Testis (tissue), 3 donors: Measurements from ENCODE around the gene SPATA32. TPM values are rescaled to one million over a fixed set of nuclear protein-coding genes. Genes with fewer than 3 reads are reported as not detected.

Source experiments
- DNase-seq: peaks from one replicate; pipeline ENCODE4 v3.0.0-alpha.2; 2019
- H3K27ac ChIP-seq, 2 donors: fragments of 200-600 bp; sonication (generic); one replicate each; pipeline ENCODE4 v1.5.1; 2019
- H3K27me3 ChIP-seq: fragments of 200-600 bp; sonication (generic); one replicate; pipeline ENCODE4 v1.5.1; 2019
- H3K36me3 ChIP-seq: fragments of 200-600 bp; sonication (generic); one replicate; pipeline ENCODE4 v1.5.1; 2017; ENCODE audit warnings: low read depth; ENCODE audit errors: missing control alignments
- H3K4me1 ChIP-seq: fragments of 200-600 bp; sonication (generic); one replicate; pipeline ENCODE4 v1.5.1; 2019
- H3K4me3 ChIP-seq, 2 donors: fragments of 200-600 bp; sonication (generic); one replicate each; pipeline ENCODE4 v1.5.1; 2017 to 2019
- H3K9me3 ChIP-seq: fragments of 200-600 bp; sonication (generic); one replicate; pipeline ENCODE4 v1.5.1; 2017
- POLR2A ChIP-seq: fragments of 450-650 bp; IDR thresholded peaks from one replicate; pipeline ENCODE4 v1.6.1; 2017; ENCODE audit warnings: antibody characterized with exemption, mild to moderate bottlenecking, moderate library complexity
- WGBS, 2 donors: methylation state at CpG; one replicate each; pipeline ENCODE4 v1.1.5; 2018; 5-methylcytosine and 5-hydroxymethylcytosine counted together
- intact Hi-C: fragments of 100-400 bp; cut with DNase I; formaldehyde crosslinking; loops from one replicate; pipeline ENCODE4 v1.15.1; 2023; ENCODE audit warnings: low total_unique reads
- polyA plus RNA-seq: library from polyadenylated mRNA; stranded (reverse); fragments of 350-450 nt; fragmentation: Illumina TruSeq; extraction: RNeasy Lipid Tissue Mini Kit (QIAGEN cat#74804); gene quantifications from one replicate; pipeline ENCODE4 v1.2.3, GENCODE V29; 2014; ENCODE audit warnings: low read depth, low replicate concordance; ENCODE audit not compliant: insufficient read depth
- total RNA-seq, 2 donors: library from RNA; depleted of rRNA; stranded (reverse); fragments of >200 nt; gene quantifications; one replicate each; pipeline ENCODE4 v1.2.3, GENCODE V29; 2016
- TF ChIP-seq, protein P1 (sequence below), 3 experiments: fragments of 450-650 bp in 2 of 3; fragments of 200-600 bp in 1 of 3; sonication (generic) in 1 of 3; IDR thresholded peaks; one replicate each; pipeline ENCODE4 v1.5.1; 2016 to 2019; ENCODE audit warnings: antibody characterized with exemption in 3 of 3, mild to moderate bottlenecking in 2 of 3, moderate library complexity in 1 of 3

SPATA32 gene
- total and polyA plus RNA-seq, 3 donors from 2014 or later, result 15.5 to 72.0 (median 47.4) TPM

DNA sequence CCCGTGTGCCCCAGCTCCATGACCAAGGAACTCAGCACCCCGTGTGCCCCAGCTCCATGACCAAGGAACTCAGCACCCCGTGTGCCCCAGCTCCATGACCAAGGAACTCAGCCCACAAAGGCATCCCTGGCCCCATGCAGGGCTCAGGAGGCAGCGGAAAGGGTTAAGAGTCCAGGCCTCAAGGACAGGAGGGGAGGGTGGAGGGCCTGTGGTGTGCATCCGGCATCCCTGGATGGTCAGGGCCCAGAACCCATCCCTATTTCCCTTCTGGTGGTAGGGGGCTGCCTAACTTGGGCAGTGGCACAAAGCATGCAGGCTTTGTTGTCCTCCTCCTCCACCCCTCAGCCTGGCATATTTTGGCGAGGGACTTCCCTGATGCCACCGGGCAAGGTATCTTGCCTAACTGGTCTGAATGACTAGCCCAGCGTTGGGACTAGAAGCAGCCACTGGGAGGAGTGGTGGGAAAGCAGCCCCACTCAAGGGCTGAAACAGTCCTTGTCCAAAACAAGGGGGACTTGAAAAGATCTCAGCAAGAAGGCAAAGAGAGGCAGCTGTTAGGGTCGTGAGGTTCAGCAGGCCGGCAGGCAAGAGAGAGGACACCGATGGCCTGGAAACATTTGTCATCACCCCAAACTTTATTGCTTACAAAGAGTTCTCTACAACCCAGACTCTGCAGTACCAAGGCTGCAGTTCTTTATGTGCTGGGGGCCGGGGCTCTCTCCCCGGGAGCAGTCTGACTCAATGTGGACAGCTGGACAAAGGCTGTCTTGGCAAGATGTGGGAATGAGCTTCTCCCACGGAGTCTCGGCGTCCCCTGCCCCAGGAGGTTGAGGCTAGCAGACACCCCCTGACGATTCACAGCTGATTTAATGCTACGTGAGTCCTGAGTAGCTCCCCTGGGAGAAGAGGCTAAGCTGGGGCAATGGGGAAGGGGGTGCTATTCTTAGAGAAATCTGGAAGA is 902 bp upstream of the SPATA32 start:
- peak overlapping the region; percentile 60 to 72 for H3K4me3 ChIP-seq
- no peak for DNase-seq
- intact Hi-C loops, result no loop called here
- H3K36me3 ChIP-seq, result no peaks in the 10 kb centered on the region
- no peak for TF ChIP-seq POLR2A
- TF ChIP-seq, protein P1, sequence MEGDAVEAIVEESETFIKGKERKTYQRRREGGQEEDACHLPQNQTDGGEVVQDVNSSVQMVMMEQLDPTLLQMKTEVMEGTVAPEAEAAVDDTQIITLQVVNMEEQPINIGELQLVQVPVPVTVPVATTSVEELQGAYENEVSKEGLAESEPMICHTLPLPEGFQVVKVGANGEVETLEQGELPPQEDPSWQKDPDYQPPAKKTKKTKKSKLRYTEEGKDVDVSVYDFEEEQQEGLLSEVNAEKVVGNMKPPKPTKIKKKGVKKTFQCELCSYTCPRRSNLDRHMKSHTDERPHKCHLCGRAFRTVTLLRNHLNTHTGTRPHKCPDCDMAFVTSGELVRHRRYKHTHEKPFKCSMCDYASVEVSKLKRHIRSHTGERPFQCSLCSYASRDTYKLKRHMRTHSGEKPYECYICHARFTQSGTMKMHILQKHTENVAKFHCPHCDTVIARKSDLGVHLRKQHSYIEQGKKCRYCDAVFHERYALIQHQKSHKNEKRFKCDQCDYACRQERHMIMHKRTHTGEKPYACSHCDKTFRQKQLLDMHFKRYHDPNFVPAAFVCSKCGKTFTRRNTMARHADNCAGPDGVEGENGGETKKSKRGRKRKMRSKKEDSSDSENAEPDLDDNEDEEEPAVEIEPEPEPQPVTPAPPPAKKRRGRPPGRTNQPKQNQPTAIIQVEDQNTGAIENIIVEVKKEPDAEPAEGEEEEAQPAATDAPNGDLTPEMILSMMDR (IDR thresholded peaks at IDR 0.05), result no peak
- H3K27ac ChIP-seq, result no peak overlapping the region
- H3K27me3 ChIP-seq, result no peaks in the 10 kb centered on the region
- H3K9me3 ChIP-seq, result no peaks in the 10 kb centered on the region
- H3K4me1 ChIP-seq, result peaks cover 12% of the 10 kb centered on the region
- WGBS, 2 donors, result 42 to 48% methylated on average over 15 to 18 of the region's 18 CpGs

DNA sequence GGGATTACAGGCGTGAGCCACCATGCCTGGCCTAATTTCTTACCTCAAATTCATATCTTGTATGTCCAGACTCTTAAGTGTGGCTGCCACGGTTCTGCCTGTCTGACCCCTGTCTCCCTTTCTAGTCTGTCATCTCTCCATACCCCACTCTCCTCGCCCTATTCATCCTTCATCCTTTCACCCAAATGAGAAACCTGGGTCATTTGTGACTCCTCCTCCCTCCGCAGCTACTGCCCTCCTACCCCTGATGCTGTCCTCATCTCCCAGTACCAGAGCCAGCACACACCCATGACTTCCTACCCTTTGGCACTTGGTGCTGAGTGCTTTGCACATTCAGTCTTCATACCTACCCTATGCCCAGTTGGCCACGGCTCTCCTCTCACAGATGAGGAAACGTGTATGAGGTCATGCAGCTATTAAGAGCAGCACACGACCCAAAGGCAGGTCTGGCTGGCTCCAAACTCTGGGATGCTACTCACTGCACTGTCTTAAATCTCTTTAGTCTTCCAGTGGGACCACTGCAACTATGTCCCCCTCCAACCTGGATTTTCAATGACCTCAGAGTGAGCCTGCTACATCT is 1.6 kb downstream of the SPATA32 start:
- Histone ChIP-seq H3K27ac (no peak overlapping the region), H3K9me3 (no peaks in the 10 kb centered on the region), H3K36me3 (no peaks in the 10 kb centered on the region), H3K27me3 (no peaks in the 10 kb centered on the region), H3K4me1 (peaks cover 12% of the 10 kb centered on the region), H3K4me3 (no peak overlapping the region)
- 90% methylated on average over 7 of the region's 7 CpGs for WGBS, 2 donors
- no peak for TF ChIP-seq POLR2A
- TF ChIP-seq, protein P1 (IDR thresholded peaks at IDR 0.05), result no peak
- no peak for DNase-seq
- intact Hi-C loops, result no loop called here

DNA sequence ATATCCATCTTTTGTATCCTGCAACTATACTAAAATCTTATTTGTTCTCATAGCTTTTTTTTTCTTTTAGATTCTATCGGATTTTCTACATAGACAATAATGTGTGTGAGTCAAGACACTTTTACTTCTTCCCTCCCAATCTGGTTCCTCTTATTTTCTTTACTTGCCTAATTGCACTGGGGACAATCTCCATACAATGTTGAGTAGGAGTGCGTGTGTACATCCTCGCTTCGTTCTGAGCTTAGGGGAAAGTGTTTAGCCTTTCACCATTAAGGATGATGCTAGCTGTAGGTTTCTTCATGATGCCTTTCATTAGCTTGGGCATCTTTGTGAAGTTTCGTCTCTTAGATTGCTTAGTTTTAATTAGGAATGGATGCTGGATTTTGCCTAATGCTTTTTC is 2.9 kb downstream of the SPATA32 start:
- Histone ChIP-seq H3K27ac (no peak overlapping the region), H3K27me3 (no peaks in the 10 kb centered on the region), H3K9me3 (no peaks in the 10 kb centered on the region), H3K4me1 (peaks cover 12% of the 10 kb centered on the region), H3K4me3 (no peak overlapping the region), H3K36me3 (no peaks in the 10 kb centered on the region)
- no peak for DNase-seq
- intact Hi-C loops, result no loop called here
- 52 to 71% methylated on average over 5 of the region's 5 CpGs for WGBS, 2 donors
- TF ChIP-seq, protein P1 (IDR thresholded peaks at IDR 0.05), result no peak
- no peak for TF ChIP-seq POLR2A

DNA sequence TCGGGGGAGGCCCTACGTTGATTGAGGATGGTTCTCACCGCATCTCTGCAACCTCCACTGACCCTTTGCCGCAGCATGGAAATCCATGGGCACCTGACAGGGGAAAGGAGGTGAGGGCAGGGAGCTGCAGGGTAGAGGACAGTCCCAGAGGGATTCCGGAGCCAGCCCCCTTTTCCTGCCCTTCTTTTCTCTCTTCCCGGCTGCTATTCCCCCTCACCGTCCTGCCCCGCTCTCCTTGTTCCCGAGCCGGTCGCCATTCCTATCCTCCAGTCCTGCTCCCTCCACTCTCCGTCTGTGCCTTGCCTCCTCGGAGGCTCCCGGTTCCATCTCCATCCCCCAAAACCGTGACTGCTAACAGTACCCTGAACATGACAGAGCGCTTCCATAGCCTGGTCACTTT is 4.8 kb downstream of the SPATA32 start:
- H3K27me3 ChIP-seq, result no peaks in the 10 kb centered on the region
- no peak for DNase-seq
- H3K27ac ChIP-seq, result no peak overlapping the region
- WGBS, 2 donors, result 85 to 93% methylated on average over 16 of the region's 16 CpGs
- H3K36me3 ChIP-seq, result no peaks in the 10 kb centered on the region
- H3K4me3 ChIP-seq, result no peak overlapping the region
- intact Hi-C loops, result no loop called here
- H3K9me3 ChIP-seq, result no peaks in the 10 kb centered on the region
- no peak for TF ChIP-seq POLR2A
- TF ChIP-seq, protein P1 (IDR thresholded peaks at IDR 0.05), result no peak
- peaks cover 3% of the 10 kb centered on the region for H3K4me1 ChIP-seq
